Mononuclear cell (primary cell): Measurements from ENCODE around the gene OR2B2. TPM values are rescaled to one million over a fixed set of nuclear protein-coding genes. Genes with fewer than 3 reads are reported as not detected.

Source experiments
- H3K27me3 ChIP-seq: 2 replicates; pipeline ENCODE4 v1.6.0; 2011; ENCODE audit warnings: low read length, control low read depth; ENCODE audit not compliant: insufficient read depth
- H3K4me1 ChIP-seq: 2 replicates; pipeline ENCODE4 v1.5.1; 2011; ENCODE audit warnings: mild to moderate bottlenecking, low read length, control low read depth; ENCODE audit not compliant: insufficient read depth
- H3K4me3 ChIP-seq: 2 replicates; pipeline ENCODE4 v1.5.1; 2011; ENCODE audit warnings: mild to moderate bottlenecking, low read length, moderate library complexity
- H3K9me3 ChIP-seq: 2 replicates; pipeline ENCODE4 v1.5.1; 2011; ENCODE audit warnings: low read depth, mild to moderate bottlenecking, control low read depth, low read length
- total RNA-seq: library from RNA; depleted of rRNA; stranded (reverse); fragments of >200 nt; gene quantifications from one replicate; pipeline ENCODE4 v1.2.3, GENCODE V29; 2012

OR2B2 gene
- total RNA-seq, 1 donor: not detected

- Histone ChIP-seq H3K27me3 (no peaks in the 10 kb centered on the region), H3K4me3 (no peak overlapping the region), H3K4me1 (peaks cover 24% of the 10 kb centered on the region), H3K9me3 (no peaks in the 10 kb centered on the region)
Measured at GRCh38 chr6:27886073-27886472, 26.1 kb downstream of the OR2B2 start.

GRCh38 chr6:27883136-27883535 is 29.1 kb downstream of the OR2B2 start:
- Histone ChIP-seq H3K27me3 (no peaks in the 10 kb centered on the region), H3K4me1 (no peaks in the 10 kb centered on the region), H3K4me3 (no peak overlapping the region), H3K9me3 (no peaks in the 10 kb centered on the region)

GRCh38 chr6:27882624-27883023 is 29.6 kb downstream of the OR2B2 start:
- Histone ChIP-seq H3K4me3 (no peak overlapping the region), H3K4me1 (no peaks in the 10 kb centered on the region), H3K9me3 (no peaks in the 10 kb centered on the region), H3K27me3 (no peaks in the 10 kb centered on the region)

DNA sequence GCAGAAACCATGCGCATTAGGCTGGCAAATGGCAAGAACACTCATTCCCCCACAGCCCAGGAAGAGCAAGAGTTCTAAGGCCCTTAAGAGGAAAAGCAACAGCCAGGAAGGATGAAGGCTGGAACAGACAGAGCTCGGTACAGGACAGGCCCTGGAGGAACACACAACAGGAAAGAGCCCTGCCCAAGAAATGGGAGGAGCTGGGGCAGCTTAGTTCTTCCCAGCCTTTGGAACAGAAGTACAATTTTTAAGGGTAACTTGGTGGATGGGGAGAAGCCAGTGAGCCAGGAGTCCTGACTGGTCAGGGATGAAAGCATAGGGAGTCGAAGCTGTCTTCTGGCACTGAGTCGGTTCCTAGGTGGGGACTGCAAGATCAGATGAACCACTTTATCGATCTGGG is 32.4 kb downstream of the OR2B2 start:
- H3K4me3 ChIP-seq: no peak overlapping the region
- no peaks in the 10 kb centered on the region for H3K27me3 ChIP-seq
- H3K9me3 ChIP-seq: no peaks in the 10 kb centered on the region
- no peaks in the 10 kb centered on the region for H3K4me1 ChIP-seq

GRCh38 chr6:27874016-27874415 is 38.2 kb downstream of the OR2B2 start:
- Histone ChIP-seq H3K27me3 (no peaks in the 10 kb centered on the region), H3K4me3 (peak overlapping the region; percentile 68), H3K9me3 (no peaks in the 10 kb centered on the region), H3K4me1 (peaks cover 24% of the 10 kb centered on the region)

DNA sequence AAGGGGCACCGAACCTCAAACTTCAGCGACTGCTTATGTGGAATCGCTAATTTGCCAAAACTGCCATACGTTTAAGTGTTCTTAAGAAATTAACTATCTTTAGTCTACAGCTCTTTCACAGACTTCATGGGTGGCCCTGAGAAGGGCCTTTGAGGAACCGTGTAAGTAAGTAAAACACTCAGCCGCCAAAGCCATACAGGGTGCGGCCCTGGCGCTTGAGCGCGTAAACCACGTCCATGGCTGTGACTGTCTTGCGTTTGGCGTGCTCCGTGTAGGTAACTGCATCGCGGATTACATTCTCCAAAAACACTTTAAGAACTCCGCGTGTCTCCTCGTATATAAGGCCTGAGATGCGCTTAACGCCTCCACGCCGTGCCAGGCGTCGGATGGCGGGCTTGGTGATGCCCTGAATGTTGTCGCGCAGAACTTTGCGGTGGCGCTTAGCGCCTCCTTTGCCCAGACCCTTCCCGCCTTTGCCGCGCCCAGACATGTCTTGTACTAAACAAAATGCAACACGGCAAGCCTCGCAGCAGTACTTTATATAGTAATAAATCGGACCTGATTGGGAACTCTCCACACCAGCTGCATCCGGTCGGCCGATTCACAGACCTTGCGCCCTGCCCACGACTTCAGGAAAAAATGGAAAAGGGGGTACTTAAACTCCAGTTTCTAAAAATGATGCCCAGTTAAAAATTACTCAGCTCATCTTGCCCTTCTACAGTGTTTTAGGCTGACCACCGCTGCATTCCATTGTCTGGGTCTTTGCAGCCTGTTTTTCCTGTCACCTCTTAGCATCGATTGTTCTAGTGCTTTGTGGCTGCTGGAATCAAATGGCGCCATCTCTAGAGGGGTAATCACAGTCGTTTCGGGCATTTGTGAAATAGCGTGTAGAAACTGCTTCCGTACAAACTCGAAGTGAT is 38.9 kb downstream of the OR2B2 start:
- Histone ChIP-seq H3K4me3 (peak overlapping the region; percentile 68), H3K9me3 (no peaks in the 10 kb centered on the region)

GRCh38 chr6:27872642-27873020 is 39.6 kb downstream of the OR2B2 start:
- H3K9me3 ChIP-seq: no peaks in the 10 kb centered on the region
- H3K4me3 ChIP-seq: peak overlapping the region; percentile 68
- H3K4me1 ChIP-seq: peaks cover 31% of the 10 kb centered on the region
- no peaks in the 10 kb centered on the region for H3K27me3 ChIP-seq

More for the DNA sequence above, 38.9 kb downstream of the OR2B2 start:
- Histone ChIP-seq H3K4me1 (peaks cover 25% of the 10 kb centered on the region), H3K27me3 (no peaks in the 10 kb centered on the region)

GRCh38 chr6:27871924-27872638 is 40.1 kb downstream of the OR2B2 start:
- Histone ChIP-seq H3K9me3 (no peaks in the 10 kb centered on the region), H3K4me3 (peak overlapping the region; percentile 68), H3K4me1 (peaks cover 37% of the 10 kb centered on the region), H3K27me3 (no peaks in the 10 kb centered on the region)

GRCh38 chr6:27870291-27870870 is 41.8 kb downstream of the OR2B2 start:
- Histone ChIP-seq H3K4me3 (no peak overlapping the region), H3K27me3 (no peaks in the 10 kb centered on the region), H3K9me3 (no peaks in the 10 kb centered on the region), H3K4me1 (peaks cover 54% of the 10 kb centered on the region)

DNA sequence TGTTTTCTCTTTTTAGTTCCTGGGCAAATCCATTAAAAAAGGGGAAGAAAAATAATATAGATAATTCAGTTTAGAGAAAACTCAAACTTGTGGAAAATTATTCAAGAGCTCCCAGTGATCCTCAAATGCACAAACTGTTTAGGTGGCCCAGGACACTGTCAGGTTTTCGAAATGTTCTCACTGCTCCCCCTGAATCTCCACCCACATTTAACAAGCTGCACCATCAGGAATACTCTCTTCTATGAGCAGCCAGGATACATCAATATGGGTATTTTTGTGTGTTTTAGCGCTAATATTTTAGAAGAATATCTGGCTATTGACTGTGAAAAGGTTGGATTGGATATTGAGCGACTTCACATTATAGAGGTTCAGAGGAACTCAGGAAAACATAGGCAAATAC is 43.9 kb downstream of the OR2B2 start:
- Histone ChIP-seq H3K4me3 (no peak overlapping the region), H3K9me3 (no peaks in the 10 kb centered on the region), H3K27me3 (no peaks in the 10 kb centered on the region), H3K4me1 (peaks cover 51% of the 10 kb centered on the region)

- no peaks in the 10 kb centered on the region for H3K27me3 ChIP-seq
- no peaks in the 10 kb centered on the region for H3K9me3 ChIP-seq
- no peak overlapping the region for H3K4me3 ChIP-seq
- H3K4me1 ChIP-seq: peaks cover 47% of the 10 kb centered on the region
Measured at GRCh38 chr6:27867945-27868300, 44.3 kb downstream of the OR2B2 start.

DNA sequence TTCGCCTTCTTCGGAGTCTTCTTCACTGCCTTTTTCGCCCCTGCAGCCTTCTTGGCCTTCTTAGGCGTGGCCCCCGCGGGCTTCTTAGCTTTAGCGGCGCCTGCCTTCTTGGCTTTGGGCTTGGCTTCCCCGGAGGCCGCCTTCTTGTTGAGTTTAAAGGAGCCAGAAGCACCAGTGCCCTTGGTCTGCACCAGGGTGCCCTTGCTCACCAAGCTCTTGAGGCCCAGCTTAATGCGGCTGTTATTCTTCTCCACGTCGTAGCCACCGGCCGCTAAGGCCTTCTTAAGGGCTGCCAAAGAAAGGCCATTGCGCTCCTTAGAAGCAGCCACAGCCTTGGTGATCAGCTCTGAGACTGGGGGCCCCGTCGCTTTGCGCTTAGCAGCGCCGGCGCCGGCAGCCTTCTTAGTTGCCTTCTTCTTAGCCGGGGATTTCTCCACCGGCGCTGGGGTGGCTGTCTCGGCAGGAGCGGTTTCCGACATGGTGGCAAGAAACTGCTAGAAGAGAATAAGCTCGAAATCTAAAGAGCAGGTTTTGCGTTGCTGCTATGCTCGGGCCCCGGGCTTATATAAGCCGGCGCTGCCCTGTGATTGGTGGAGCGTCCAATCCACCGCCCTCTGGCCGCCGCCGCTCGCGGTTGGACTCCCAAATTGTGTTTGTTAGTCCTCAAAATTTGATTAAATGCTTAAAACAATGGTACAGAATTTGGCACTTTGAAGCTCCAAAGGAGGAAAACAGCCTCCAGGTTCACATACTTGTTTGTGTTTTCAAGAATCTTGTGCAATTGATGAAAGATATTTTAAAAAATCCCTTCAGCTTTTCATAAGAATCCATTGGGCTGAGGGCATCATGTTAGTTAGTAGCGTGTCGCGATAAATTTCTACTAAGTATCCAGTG is 44.9 kb downstream of the OR2B2 start:
- no peaks in the 10 kb centered on the region for H3K27me3 ChIP-seq
- no peaks in the 10 kb centered on the region for H3K9me3 ChIP-seq
- peak overlapping the region; percentile 78 for H3K4me3 ChIP-seq
- H3K4me1 ChIP-seq: peaks cover 47% of the 10 kb centered on the region

DNA sequence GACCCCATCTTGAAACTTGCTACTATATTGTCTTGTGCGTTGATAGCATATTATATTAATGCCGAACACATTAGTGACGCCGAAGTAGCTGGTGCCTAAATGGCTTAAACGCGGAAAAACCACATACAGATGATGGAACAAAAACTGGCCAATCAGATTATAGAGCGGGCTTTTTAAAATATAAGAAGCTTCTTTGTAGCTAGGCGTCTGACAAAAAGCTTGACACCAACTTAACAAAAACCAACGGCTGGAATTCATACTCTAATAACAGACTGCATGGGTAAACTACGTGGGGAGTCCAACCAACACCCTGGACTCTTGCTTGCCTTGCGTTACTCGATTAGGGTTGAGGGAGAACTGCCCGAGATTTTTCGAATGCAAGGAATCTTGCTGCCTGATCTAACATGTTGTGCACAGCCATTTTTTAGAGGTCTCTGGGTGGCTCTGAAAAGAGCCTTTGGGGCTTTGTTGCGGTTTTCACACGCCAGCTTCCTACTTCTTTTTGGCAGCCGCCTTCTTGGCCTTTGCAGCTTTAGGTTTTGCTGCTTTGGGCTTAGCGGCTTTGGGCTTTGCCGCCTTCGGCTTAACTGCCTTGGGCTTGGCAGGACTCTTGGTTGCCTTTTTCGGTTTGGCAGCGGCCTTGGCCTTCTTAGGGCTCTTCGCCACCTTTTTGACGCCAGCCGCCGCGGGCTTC is 45.7 kb downstream of the OR2B2 start:
- Histone ChIP-seq H3K27me3 (no peaks in the 10 kb centered on the region), H3K9me3 (no peaks in the 10 kb centered on the region), H3K4me3 (peak overlapping the region; percentile 78), H3K4me1 (peaks cover 44% of the 10 kb centered on the region)

DNA sequence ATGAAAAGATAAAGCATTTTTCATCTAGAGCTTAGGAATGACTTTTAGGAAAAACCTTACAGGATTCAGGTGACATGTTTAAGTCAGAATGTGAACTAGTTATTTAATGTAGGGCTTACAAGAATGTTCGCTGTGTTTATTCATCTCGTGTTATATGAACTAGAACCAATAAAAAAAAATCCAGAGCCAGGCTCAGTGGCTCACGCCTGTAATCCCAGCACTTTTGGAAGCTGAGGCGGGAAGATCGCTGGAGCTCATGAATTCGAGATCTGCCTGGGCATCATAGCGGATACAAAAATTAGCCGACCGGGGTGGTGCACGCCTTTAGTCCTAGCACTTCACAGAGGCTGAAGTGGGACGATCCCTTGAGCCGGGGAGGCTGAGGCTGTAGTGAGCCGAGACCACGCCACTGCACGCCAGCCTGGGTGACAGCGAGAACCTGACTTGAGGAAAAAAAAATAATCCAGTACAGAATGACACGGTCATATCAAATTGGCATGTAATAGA is 46.3 kb downstream of the OR2B2 start:
- H3K4me1 ChIP-seq: peaks cover 39% of the 10 kb centered on the region
- H3K4me3 ChIP-seq: peak overlapping the region; percentile 78

More for the DNA sequence above, 46.3 kb downstream of the OR2B2 start:
- Histone ChIP-seq H3K9me3 (no peaks in the 10 kb centered on the region), H3K27me3 (no peaks in the 10 kb centered on the region)
